HG03108 (cell line): ENCODE measurements around the gene STX18.
"Not testable (repeated sequence)": the region's sequence is repeated elsewhere in the genome, so short reads cannot be mapped to it uniquely, and the experiment has no call there.

Source experiments
- ATAC-seq: cut with Tn5 transposase; IDR thresholded peaks from one replicate; pipeline ENCODE4 v1.9.1; 2021; ENCODE audit warnings: moderate library complexity; ENCODE audit not compliant: unreplicated experiment

STX18 gene

DNA sequence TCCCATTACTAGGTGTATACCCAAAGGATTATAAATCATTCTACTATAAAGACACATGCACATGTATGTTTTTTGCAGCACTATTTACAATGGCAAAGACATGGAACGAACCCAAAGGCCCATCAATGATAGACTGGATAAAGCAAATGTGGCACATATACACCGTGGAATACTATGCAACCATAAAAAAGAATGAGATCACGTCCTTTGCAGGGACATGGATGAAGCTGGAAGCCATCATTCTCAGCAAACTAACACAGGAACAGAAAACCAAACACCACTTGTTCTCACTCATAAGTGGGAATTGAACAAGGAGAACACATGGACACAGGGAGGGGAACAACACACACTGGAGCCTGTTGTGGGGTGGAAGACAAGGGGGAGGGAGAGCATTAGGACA lies 31.2 kb downstream of the STX18 start:
- ATAC-seq, result not testable (repeated sequence)

DNA sequence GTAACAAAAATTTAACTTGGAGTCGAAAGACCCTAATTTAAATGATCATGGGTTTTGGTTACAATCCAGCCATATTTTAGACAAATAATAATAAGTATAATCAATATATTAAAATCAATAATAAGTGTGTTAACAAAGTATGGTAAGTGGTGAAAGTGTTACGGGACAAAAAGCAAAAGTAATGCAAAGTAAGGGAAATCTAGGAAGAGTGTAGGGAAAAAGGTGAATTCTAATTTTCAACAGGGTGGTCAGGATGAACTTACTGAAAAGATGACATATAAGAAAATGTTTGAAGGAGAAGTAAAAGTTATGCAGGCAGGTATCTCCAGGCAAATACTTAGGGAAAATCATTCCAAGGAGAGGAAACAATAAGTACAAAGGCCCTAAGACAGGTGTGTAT lies 32.3 kb downstream of the STX18 start:
- ATAC-seq, result no peak

DNA sequence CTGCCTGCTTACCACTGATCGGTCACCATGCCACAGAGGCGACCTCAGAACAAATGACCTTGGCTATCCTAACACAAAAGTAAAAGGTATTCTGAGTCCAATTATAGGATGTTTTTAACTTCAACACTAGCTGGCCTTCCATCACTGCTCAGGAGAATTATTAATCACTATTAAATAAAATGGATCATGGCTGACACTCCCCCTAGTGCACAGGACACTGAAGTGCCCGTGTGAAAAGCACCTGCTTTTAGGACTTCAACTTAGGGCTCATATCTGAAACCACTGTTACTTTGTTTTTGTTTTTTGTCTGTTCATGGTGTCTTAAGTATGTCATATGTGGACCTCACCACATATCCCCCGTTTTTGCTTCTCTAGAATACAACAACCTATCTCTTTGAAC lies 33.9 kb downstream of the STX18 start:
- ATAC-seq, result no peak

DNA sequence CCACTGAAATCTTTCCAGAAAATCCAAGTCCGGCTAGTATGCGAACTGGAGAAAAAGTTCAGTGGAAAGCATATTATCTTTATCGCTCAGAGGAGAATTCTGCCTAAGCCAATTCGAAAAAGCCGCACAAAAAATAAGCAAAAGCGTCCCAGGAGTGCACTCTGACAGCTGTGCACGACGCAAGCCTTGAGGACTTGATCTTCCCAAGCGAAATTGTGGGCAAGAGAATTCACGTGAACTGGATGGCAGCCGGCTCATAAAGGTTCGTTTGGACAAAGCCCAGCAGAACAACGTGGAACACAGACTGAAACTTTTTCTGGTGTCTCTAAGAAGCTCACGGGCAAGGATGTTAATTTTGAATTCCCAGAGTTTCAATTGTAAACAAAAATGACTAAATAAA lies 34.4 kb downstream of the STX18 start:
- ATAC-seq, result no peak

DNA sequence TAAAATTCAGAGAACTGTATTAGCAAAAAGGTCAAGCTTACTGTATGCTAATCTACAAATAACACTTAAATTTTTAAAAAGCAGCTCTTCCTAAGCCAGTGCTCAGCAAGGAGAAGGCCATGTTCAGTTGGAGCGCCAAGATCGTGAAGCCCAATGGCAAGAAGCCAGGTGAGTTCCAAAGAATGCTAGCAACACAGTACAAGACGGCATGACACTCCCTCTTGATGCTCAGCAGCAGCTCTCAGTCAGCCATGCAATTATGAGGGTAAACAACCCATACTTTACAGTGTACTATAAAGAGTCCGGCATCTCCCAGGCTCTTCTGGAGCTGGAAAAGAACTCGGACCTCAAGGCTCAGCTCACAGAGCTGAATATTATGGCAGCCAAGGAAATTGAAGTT lies 34.9 kb downstream of the STX18 start:
- ATAC-seq, result no peak

DNA sequence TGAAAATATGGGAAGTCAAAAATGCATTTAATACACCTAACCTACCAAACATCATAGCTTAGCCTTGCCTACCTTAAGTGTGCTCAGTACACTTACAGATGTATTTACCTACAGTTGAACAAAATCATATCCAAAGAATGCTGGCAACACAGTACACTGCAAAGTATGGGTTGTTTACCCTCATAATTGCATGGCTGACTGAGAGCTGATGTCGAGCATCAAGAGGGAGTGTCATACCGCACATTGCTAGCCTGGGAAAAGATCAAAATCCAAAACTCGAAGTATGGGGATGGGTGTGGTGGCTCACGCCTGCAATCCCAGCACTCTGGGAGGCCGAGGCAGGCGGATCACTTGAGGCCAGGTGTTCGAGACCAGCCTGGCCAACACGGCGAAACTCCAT lies 36.6 kb downstream of the STX18 start:
- not testable (repeated sequence) for ATAC-seq

DNA sequence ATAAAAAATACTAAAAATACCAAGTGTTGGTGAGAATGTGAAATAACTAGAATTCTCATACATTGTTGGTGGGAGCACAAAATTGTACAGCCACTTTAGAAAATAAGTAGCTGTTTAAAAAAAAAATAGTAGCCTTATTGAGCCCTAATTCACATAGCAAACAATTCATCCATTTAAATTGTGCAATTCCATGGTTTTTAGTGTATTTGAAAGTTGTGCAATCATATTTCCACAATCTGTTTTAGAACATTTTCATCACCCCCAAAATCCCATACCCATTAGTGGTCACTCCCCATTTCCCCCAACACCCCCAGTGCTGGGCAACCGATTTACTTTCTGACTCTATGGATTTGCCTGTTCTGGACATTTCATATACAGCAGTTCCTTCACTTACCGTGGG lies 37.1 kb downstream of the STX18 start:
- ATAC-seq, result no peak

DNA sequence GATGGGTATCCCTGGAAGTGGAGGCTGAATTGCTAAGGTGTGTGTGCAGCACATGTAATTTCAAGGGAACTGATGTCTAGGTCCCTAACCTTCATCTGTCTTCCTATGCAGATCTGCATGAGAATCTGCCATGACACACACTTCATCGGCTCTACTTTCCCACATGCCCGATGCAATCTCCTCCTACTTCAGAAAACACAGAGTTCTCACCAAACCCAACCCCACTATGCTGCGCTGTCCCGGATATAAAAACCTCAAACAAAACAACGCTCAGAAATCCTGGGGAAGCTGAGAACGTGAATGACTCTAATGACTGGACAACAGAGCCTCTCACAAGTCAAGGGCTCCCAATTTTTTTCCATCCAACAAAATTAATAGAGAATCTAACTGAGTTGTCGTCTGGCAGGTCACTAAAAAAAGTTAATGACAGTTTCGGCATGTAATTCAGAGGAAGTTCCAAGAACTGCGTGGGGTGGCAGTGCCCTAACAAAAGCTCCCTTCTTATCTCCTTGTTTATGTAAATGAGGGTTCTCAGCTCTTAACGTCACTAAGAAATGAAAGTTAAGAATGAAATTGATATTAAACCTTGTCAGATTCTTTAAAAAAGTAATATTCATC lies 39.0 kb downstream of the STX18 start:
- ATAC-seq, result no peak

DNA sequence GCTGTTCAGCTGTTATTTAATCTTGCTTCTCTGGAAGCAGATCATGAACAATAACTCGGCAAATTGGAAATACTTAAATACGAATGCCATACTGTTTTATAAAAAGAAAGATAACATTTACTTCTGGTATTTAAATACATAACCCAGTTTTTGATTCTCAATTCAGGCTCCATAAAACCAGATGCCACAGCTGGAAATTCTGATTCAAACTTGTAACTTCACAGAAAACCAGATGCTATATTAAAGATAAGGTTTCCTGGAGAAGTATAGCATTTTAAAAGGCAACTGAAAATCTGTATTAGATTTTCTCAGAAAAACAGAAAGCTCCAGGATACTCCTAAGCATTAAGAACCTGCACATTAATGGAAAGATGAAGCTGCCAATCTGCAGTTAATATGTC lies 40.2 kb downstream of the STX18 start:
- no peak for ATAC-seq

DNA sequence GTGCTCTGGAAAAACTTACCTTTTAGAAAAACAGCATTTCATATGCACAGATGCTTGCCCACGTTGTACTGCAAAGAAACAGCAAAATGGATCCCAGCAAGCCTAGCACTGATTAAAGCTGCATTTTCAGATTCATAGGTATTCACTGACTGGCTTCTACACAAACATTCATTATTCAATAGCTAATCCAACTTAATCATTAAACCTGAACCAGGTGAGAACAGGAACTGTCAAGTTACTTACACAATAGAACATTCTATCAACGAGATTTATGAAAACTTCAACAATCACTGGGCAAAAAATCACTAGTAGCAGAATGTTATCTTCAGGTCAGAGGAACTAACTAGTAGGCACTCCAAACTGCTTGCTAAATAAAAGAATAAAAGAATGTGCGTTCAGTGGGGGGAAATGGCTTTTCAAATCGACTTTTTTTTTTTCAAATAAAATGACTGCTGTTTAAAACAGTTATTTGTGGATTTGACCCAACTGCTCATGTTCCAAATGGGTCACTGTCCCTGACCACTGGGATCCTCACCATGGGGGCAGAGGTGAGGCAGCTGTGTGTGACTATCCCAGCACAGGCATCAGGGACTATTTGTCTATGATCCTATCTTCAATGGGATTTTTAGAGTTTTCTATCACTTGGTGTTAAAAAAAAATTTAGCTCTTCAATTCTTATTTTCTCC lies 42.3 kb downstream of the STX18 start:
- ATAC-seq, result no peak

DNA sequence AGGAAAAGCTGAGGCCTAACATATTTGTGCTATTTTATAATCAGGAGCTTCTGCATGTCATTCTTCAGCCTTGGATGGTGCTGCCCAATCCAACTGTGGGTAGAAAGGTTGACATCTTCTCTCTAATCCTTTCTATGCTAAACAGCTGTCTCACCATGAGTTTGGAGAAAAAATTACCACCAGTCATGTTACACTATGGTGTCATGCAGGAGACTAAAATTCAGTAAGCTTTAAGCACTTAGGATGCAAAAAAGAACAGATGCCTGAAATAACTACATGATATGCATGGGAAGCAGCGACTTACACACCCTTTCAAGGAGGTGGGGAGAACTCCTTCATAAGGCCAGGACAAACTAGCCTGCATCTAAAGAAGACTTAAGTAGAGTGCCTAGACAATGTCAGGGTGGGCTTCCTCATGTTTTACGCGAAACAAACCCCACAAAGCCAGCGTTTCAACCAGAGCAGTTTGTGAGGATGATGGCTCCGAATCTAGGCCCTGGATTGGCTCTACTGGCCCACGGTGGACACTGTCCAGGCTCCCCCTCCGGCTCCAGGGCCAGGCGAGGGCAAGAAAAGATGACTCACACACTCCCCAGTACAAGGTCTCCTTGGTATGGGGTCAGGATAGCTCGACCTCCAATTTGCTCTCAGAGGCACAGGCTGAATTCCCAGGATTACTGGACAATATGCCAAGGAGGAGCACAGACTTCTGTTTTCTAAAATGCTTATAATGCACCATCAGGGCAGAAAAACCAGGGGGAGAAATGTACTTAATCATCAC lies 45.1 kb downstream of the STX18 start:
- no peak for ATAC-seq

DNA sequence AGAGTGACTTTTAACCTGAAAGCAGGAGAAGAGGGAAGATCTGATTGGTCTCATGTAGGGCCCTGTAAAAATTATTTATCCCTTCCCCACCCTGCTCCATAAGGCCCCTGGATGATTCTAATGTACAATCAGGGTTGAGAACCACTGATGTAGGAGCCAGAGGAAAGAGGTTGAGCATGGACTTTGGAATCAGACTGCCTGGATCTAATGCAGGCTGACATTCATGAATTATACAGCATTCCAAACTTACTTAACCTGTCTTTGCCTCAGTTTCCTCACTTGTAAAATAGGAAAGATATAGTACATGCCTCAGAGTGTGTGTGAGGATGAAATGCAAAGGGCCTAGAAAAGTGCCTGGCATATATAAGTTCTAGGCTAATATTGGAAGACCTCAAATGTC lies 47.0 kb downstream of the STX18 start:
- no peak for ATAC-seq

DNA sequence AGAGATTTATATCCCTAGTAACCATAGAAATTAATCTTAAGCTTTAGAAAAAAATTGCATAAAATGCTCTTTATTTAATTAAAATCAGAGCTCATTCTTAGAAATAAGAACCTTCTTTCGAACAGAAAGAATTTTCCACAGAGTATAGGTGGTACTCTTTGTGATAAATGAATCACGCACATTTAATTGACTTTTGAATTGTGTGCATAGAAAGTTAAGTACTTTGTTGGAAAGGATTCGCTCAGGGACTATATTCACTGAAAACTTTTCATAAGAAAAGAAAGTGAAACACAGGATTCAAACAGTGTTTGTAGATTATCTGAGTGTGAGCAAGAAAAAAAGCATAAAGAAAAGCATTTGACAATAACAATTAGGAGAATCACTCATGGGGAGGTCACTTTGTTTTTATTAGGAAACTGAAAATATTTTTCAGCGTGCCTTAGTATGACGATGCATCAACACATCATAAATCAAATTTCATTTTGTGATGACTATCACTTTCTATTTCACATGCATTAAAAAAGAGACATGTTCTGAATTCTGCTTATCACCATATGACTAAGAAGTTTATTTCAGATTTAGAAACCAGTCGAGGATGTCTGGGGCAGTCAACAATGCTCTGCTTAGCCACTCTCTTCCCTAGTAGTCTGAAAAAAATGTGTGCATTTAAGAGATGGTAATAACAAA lies 49.5 kb downstream of the STX18 start:
- peak; percentile 66 for ATAC-seq

DNA sequence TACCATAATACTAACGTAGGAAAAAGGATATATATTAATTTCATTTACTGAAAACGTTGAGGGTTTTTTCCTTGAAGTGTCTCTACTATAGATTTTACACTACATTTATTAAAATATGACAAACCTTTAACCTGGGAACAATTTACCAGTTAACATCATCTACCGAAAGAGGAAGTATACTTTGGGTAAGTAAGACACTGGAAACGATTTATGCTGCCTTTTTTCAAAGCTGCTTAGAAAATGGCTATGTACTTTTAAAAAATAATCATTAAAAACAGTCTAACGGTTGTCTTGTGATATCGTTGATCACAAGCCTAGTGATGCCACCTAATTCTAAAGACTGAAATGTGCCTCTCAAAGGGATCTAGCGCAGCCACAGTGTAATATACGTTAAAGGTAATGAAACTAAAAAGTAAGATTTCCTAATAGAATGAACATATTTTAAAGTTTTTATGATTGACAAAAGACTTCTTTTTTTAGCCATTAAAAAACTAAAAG lies 50.4 kb downstream of the STX18 start:
- ATAC-seq, result no peak

DNA sequence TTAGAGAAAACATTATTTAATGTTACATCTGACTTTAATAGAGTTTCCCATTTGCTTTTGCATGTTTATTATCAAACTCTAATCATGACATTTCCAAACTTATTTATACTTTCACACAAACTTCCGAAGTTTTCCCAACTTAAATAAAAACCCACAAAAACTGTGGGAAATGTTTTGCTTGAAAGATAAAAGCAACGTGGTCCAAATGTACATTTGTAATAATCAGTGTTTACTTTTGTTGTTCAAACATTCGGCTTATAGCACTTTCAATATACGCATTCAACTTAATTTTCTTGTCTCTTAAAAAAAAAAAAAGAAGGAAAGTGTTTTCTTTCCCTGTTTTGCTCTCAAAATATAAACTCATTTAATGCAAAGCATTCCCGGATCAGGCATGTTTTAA lies 51.0 kb downstream of the STX18 start:
- no peak for ATAC-seq

DNA sequence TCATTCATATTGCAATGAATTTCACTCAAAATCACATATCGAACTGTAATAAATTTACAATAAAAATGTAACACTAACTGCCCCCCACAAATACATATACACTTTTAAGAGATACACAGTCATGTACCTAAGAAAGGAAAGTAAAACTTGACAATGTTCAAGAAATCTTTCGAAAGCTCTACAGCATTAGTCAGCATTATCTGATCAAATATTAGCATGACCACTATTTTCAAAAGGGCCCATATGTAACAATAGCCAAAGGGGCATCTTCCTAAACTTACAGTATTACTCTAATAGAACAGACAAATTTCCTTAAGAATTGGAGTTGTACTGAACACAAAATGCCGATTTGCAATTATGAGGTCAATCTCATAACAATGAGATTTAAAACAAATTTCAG lies 51.8 kb downstream of the STX18 start:
- no peak for ATAC-seq

DNA sequence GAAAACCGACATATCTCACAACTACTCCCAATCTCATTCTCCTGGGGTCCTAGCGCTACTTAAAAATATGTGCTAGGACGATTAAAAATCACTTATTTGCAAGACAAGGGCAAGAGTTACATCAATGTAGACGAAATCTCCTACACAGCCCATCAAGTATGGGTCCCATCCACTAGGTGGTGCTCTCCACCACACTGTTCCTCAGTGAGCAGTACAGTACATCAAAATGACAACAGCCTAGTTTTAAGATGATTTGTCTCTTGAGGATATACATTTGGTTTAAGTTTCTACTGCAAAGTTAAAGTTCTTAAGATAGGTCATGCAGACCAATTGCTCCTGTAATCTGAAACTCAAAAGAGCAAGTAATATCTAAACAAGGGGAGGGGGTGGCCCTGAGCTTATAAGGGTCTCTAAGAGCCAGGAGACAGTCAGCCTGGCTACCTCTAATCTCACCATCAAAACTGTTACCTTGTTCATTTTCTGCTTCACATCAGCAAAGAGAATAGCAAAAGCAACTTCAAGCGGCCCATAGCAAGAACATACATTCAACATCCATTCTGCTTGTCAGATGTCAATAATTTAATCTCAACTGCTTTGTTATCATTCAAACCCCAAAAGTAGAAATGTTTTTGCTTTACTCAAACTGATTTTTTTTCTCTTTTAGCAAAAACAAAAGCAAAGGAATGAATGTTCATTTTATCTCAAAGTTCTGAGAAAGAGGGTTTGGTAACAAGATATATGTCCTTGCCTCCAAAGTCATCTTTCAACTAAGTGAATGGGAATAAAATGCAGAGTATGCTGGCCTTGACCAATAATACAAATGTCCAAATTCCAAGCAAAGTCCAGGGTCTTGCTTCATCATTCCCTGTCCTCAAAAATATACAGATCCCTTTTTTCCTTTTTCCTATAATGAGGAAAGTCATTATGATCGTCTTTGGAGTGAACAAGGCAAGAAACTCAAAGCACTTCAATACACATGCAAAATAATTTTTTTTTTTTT lies 53.1 kb downstream of the STX18 start:
- peak; percentile 53 for ATAC-seq

DNA sequence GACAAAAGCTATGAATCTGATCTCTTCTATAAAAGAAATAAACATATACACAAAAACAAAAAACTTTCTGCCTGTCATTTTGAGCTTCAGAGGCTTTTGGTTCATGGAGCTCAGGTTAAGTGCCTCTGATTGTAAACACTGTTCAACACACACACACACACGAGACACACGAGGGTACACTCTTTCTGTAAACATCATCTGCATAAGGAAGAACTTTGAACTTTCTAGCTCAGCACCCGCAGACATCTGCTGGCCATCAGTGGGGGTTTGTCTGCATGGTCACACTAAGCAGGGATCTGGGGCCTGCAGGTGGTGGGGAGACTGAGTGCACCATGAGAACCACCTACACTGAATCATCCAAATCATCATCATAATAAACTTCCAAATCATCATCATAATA lies 54.9 kb downstream of the STX18 start:
- no peak for ATAC-seq

DNA sequence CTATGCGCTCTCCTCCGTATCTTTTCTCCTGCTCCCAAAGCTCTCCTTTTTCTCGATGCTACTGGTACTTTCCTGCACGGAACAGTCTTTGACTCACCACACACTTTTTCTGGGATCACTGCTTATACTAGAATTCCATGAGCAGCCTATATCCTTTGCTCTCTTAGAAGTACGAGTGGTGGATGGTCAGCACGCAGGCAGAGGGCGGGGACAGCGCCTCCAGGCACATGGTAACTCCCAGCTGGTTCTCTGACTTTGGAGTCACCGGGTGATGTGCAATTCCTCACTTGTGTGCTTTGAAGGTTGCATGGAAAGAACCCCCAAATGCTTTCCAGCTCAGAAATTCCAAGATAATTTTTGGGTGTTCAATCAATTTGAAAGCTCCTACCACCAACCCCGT lies 56.0 kb downstream of the STX18 start:
- no peak for ATAC-seq

DNA sequence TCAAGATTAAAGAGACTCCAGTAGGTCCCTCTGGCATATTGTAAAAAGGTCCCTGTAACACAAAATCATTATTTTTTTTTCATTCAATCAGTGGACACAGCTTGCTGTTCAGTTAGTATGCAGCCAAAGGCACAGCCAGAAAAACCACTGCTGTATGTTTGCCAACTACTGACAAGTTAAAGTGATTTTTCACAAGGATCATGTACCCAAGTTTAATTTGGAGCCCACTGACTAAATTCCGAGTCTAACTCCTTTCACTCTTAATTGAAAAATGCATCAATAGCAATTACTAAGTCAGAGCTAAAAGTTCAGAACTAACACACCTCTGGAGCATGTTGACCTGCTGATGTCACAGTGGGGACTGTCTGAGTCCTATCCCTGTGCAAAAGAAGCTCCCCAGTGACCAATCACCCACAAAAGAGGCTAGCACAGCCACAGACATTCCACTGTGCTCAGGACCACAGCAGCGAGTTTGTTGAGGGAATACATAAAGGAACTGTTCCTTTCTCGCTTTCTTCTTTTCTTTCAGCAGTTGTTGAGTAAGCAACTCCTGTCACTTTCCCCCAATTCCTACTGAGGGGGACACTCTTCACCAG lies 60.4 kb downstream of the STX18 start:
- ATAC-seq, result no peak
